Left lung (tissue), 10 donors: ENCODE results near the gene PLIN5. TPM values are rescaled to one million over a fixed set of nuclear protein-coding genes. Genes with fewer than 3 reads are reported as not detected.
A peak's percentile ranks its signal among the peaks of the same experiment; 100 is the strongest.

Source experiments
- ATAC-seq: fragments of 200-7000 bp; cut with Tn5 transposase; one replicate; pipeline ENCODE4 v1.9.1; 2020; ENCODE audit warnings: moderate library complexity
- DNase-seq, 4 donors: peaks; one replicate each; pipeline ENCODE4 v3.0.0-alpha.2; 2013 to 2020
- H3K27ac ChIP-seq, 2 donors: fragments of 200-600 bp; sonication (generic) in 1 of 2; one replicate each; pipeline versions ENCODE4 v1.5.0 to v1.8.0; 2020 to 2021
- H3K27me3 ChIP-seq, 2 donors: fragments of 200-600 bp; sonication (generic) in 1 of 2; one replicate each; pipeline versions ENCODE4 v1.5.0 to v1.8.0; 2020 to 2021
- H3K36me3 ChIP-seq, 2 donors: fragments of 200-600 bp; sonication (generic) in 1 of 2; one replicate each; pipeline versions ENCODE4 v1.5.0 to v1.8.0; 2020 to 2021
- H3K4me1 ChIP-seq, 2 donors: fragments of 200-600 bp; one replicate each; pipeline ENCODE4 v1.8.0; 2021
- H3K4me3 ChIP-seq, 2 donors: fragments of 200-600 bp; sonication (generic) in 1 of 2; one replicate each; pipeline versions ENCODE4 v1.5.0 to v1.8.0; 2020 to 2021; ENCODE audit warnings: mild to moderate bottlenecking in 1 of 2
- H3K9me3 ChIP-seq, 2 donors: fragments of 200-600 bp; sonication (generic) in 1 of 2; one replicate each; pipeline versions ENCODE4 v1.5.0 to v1.8.0; 2020 to 2021
- CTCF ChIP-seq, 2 donors: fragments of 200-600 bp; sonication (generic) in 1 of 2; IDR thresholded peaks; one replicate each; pipeline versions ENCODE4 v1.5.0 to v1.8.0; 2021; ENCODE audit warnings: antibody characterized with exemption in 2 of 2
- intact Hi-C, 2 donors: fragments of 100-400 bp; cut with DNase I; formaldehyde crosslinking; loops; one replicate each; pipeline versions ENCODE4 v1.11.2 to v1.14.2; 2022
- polyA plus RNA-seq, 6 donors: library from polyadenylated mRNA; unstranded; fragments of 120-200 nt; gene quantifications; one replicate each; pipeline ENCODE4 v1.2.1, GENCODE V29; 2013; ENCODE audit not compliant: insufficient read length in 6 of 6
- total RNA-seq, 2 donors: library from RNA; stranded (reverse); fragmentation: NEBNext Ultra II Directional; extraction: Animal tissue kit (Norgen Biotek cat#: 25700); gene quantifications; one replicate each; pipeline ENCODE4 v1.2.1, GENCODE V29; 2021
- donor health status: DM: no; HTN: yes; CAD: no.
- donor health status: DM: no; HTN: no; CAD: no.

Gene PLIN5
- total and polyA plus RNA-seq, 8 donors: 1.8 to 15.9 (median 2.4) TPM

- peak overlapping the region in 1 of 2 donors; percentile 40 for H3K4me3 ChIP-seq
- DNase-seq: no peak
These were observed 6.2 kb upstream of the PLIN5 start for GRCh38 chr19:4541114-4541805.

GRCh38 chr19:4539693-4540581 is 4.9 kb upstream of the PLIN5 start, which contains the start of gene LRG1:
Gene LRG1, minus strand, starts transcription at chr19:4540036. Its CDS starts 23 bp downstream, at chr19:4540013.
- Histone ChIP-seq H3K4me1 (peaks cover 4 to 86% of the 10 kb centered on the region in 2 donors), H3K27ac (peak within 1 kb of the TSS; percentile 65 to 90), H3K9me3 (peaks cover 0 to 5% of the 10 kb centered on the region in 2 donors), H3K4me3 (peak within 1 kb of the TSS in 1 of 2 donors; percentile 40), H3K36me3 (peaks cover 0 to 10% of the 10 kb centered on the region in 2 donors), H3K27me3 (peaks cover 0 to 33% of the 10 kb centered on the region in 2 donors)
- DNase-seq: peak in 3 of 4 donors; percentile 30 to 90 (median 88)
- peak; percentile 92 for ATAC-seq
- intact Hi-C loops: no loop called here
- TF ChIP-seq CTCF (IDR thresholded peaks at IDR 0.05): no peak

More at GRCh38 chr19:4541114-4541805, 6.2 kb upstream of the PLIN5 start:
- Histone ChIP-seq H3K36me3 (peaks cover 0 to 23% of the 10 kb centered on the region in 2 donors), H3K27me3 (peaks cover 0 to 20% of the 10 kb centered on the region in 2 donors), H3K9me3 (peaks cover 0 to 5% of the 10 kb centered on the region in 2 donors), H3K27ac (peak overlapping the region in 1 of 2 donors; percentile 90), H3K4me1 (peaks cover 0 to 73% of the 10 kb centered on the region in 2 donors)
- no peak for TF ChIP-seq CTCF (IDR thresholded peaks at IDR 0.05)
- ATAC-seq: peak; percentile 6
- intact Hi-C loops: no loop called here

- Histone ChIP-seq H3K4me1 (peaks cover 4 to 91% of the 10 kb centered on the region in 2 donors), H3K27ac (peak overlapping the region in 1 of 2 donors; percentile 90), H3K27me3 (peaks cover 0 to 40% of the 10 kb centered on the region in 2 donors), H3K9me3 (peaks cover 0 to 5% of the 10 kb centered on the region in 2 donors), H3K36me3 (peaks cover 0 to 4% of the 10 kb centered on the region in 2 donors), H3K4me3 (peak overlapping the region in 1 of 2 donors; percentile 40)
- no peak for DNase-seq
- intact Hi-C loops: no loop called here
- no peak for TF ChIP-seq CTCF (IDR thresholded peaks at IDR 0.05)
- ATAC-seq: no peak
These were observed 4.2 kb upstream of the PLIN5 start for GRCh38 chr19:4539169-4539692.

GRCh38 chr19:4538601-4538954 is 3.6 kb upstream of the PLIN5 start:
- Histone ChIP-seq H3K27ac (peak overlapping the region in 1 of 2 donors; percentile 90), H3K27me3 (peaks cover 0 to 40% of the 10 kb centered on the region in 2 donors), H3K36me3 (no peaks in the 10 kb centered on the region), H3K4me3 (peak overlapping the region in 1 of 2 donors; percentile 40), H3K4me1 (peaks cover 4 to 87% of the 10 kb centered on the region in 2 donors), H3K9me3 (peaks cover 0 to 5% of the 10 kb centered on the region in 2 donors)
- no peak for TF ChIP-seq CTCF (IDR thresholded peaks at IDR 0.05)
- intact Hi-C loops: no loop called here
- ATAC-seq (no peak), DNase-seq (no peak)
